IMR-90 (cell line): ENCODE data around the gene CFAP157. TPM values are rescaled to one million over a fixed set of nuclear protein-coding genes. Genes with fewer than 3 reads are reported as not detected.

Experiments used
- ATAC-seq: fragments of 200-7000 bp; cut with Tn5 transposase; 2 replicates; pipeline ENCODE4 v1.9.1; 2020; ENCODE audit warnings: low read depth, mild to moderate bottlenecking, moderate library complexity
- BruUV-seq: library from RNA; stranded (reverse); fragments of 400-500 nt; replicated peaks from 2 replicates; lab custom pipeline; 2021; lab: Mats Ljungman, UMichigan
- CTCF ChIA-PET: fragments of 300-600 bp; formaldehyde crosslinking; extraction: SDS; loops from one replicate; lab custom pipeline; 2021; ENCODE audit warnings: antibody characterized with exemption; lab: Yijun Ruan, JAX
- POLR2A ChIA-PET: fragments of 300-600 bp; sonication (Branson Sonifier 250); formaldehyde crosslinking; loops from one replicate; lab custom pipeline; 2022; ENCODE audit warnings: antibody characterized with exemption; ENCODE audit not compliant: unreplicated experiment; lab: Charles Lee
- DNase-seq: peaks from one replicate; pipeline ENCODE4 v3.0.0; 2013
- H2AFZ ChIP-seq: replicated peaks from 2 replicates; pipeline ENCODE3; 2013; ENCODE audit warnings: low read length, mild to moderate bottlenecking; ENCODE audit not compliant: poor library complexity
- H2AK5ac ChIP-seq: 2 replicates; pipeline ENCODE4 v1.6.1; 2013; ENCODE audit warnings: low read depth, low read length, inconsistent platforms
- H2AK9ac ChIP-seq: replicated peaks from 2 replicates; pipeline ENCODE3; 2013; ENCODE audit warnings: mild to moderate bottlenecking, low read depth, low read length, moderate library complexity; ENCODE audit not compliant: poor library complexity
- H2BK120ac ChIP-seq: 2 replicates; pipeline ENCODE4 v1.6.1; 2013; ENCODE audit warnings: low read depth, low read length, inconsistent platforms
- H2BK15ac ChIP-seq: 3 replicates; pipeline ENCODE4 v1.6.1; 2013; ENCODE audit warnings: low read depth, low read length, inconsistent platforms
- H2BK20ac ChIP-seq: 2 replicates; pipeline ENCODE4 v1.6.1; 2013; ENCODE audit warnings: low read depth, mild to moderate bottlenecking, inconsistent platforms, low read length, moderate library complexity
- H2BK5ac ChIP-seq: 2 replicates; pipeline ENCODE4 v1.6.1; 2013; ENCODE audit warnings: mild to moderate bottlenecking, low read depth, low read length, inconsistent platforms; ENCODE audit not compliant: poor library complexity, severe bottlenecking
- H3K14ac ChIP-seq: replicated peaks from 2 replicates; pipeline ENCODE4 v1.6.1; 2013; ENCODE audit warnings: low read depth, low read length, inconsistent platforms
- H3K18ac ChIP-seq: 2 replicates; pipeline ENCODE4 v1.6.1; 2013; ENCODE audit warnings: low read depth, low read length, control low read depth
- H3K23ac ChIP-seq: 2 replicates; pipeline ENCODE4 v1.6.1; 2013; ENCODE audit warnings: low read depth, low read length, inconsistent platforms
- H3K27ac ChIP-seq: 2 replicates; pipeline ENCODE4 v1.5.1; 2013; ENCODE audit warnings: mild to moderate bottlenecking, control low read depth, low read length; ENCODE audit not compliant: insufficient read depth
- H3K27me3 ChIP-seq: 2 replicates; pipeline ENCODE4 v1.6.1; 2013; ENCODE audit warnings: low read length; ENCODE audit not compliant: control insufficient read depth, insufficient read depth
- H3K36me3 ChIP-seq: 2 replicates; pipeline ENCODE4 v1.6.1; 2013; ENCODE audit warnings: low read length, mixed read lengths; ENCODE audit not compliant: control insufficient read depth, insufficient read depth
- H3K4ac ChIP-seq: 2 replicates; pipeline ENCODE4 v1.6.1; 2013; ENCODE audit warnings: low read depth, low read length, inconsistent platforms
- H3K4me1 ChIP-seq: 2 replicates; pipeline ENCODE4 v1.6.1; 2013; ENCODE audit warnings: low read length, mixed read lengths; ENCODE audit not compliant: control insufficient read depth, insufficient read depth
- H3K4me2 ChIP-seq: 2 replicates; pipeline ENCODE4 v1.6.1; 2013; ENCODE audit warnings: low read depth, mild to moderate bottlenecking, control low read depth, low read length, moderate library complexity
- H3K4me3 ChIP-seq: 2 replicates; pipeline ENCODE4 v1.5.1; 2013; ENCODE audit warnings: low read depth, mild to moderate bottlenecking, control low read depth, low read length, moderate library complexity; ENCODE audit not compliant: insufficient read depth
- H3K56ac ChIP-seq: 2 replicates; pipeline ENCODE4 v1.6.1; 2013; ENCODE audit warnings: low read length, inconsistent platforms; ENCODE audit not compliant: insufficient read depth; ENCODE audit errors: extremely low read depth
- H3K79me1 ChIP-seq, 2 experiments: 2 replicates each; pipeline ENCODE4 v1.6.1; 2013; ENCODE audit warnings: low read length in 2 of 2, inconsistent platforms in 1 of 2, low read depth in 1 of 2
- H3K9ac ChIP-seq: 2 replicates; pipeline ENCODE4 v1.6.1; 2013; ENCODE audit warnings: low read depth, low read length, control low read depth
- H3K9me1 ChIP-seq: 2 replicates; pipeline ENCODE4 v1.6.1; 2013; ENCODE audit warnings: low read length, inconsistent platforms; ENCODE audit not compliant: insufficient read depth
- H3K9me3 ChIP-seq: 2 replicates; pipeline ENCODE4 v1.6.1; 2013; ENCODE audit warnings: low read length; ENCODE audit not compliant: control insufficient read depth, insufficient read depth
- H4K20me1 ChIP-seq: 2 replicates; pipeline ENCODE4 v1.6.1; 2013; ENCODE audit warnings: low read length, inconsistent platforms; ENCODE audit not compliant: insufficient read depth
- H4K5ac ChIP-seq: 2 replicates; pipeline ENCODE4 v1.6.1; 2013; ENCODE audit warnings: mild to moderate bottlenecking, low read depth, low read length, control low read depth
- H4K8ac ChIP-seq, 2 experiments: 2 replicates each; pipeline ENCODE4 v1.6.1; 2013; ENCODE audit warnings: low read depth in 2 of 2, low read length in 2 of 2, control low read depth in 1 of 2, inconsistent platforms in 1 of 2
- H4K91ac ChIP-seq: 2 replicates; pipeline ENCODE4 v1.6.1; 2013; ENCODE audit warnings: low read depth, low read length, inconsistent platforms; ENCODE audit not compliant: insufficient read depth
- CEBPB ChIP-seq: IDR thresholded peaks from 2 replicates; pipeline ENCODE4 v1.6.1; 2012; ENCODE audit warnings: low read depth, low read length, improper control_type of control experiment
- MXI1 ChIP-seq: IDR thresholded peaks from 2 replicates; pipeline ENCODE4 v1.6.1; 2012; ENCODE audit warnings: low read depth, mild to moderate bottlenecking, low read length, moderate library complexity, borderline replicate concordance
- WGBS, 2 experiments: methylation state at CpG; one replicate each; pipeline versions ENCODE4 v1.1.5 to v1.1.7; 2013; ENCODE audit warnings: missing lambda C conversion rate in 2 of 2; ENCODE audit not compliant: insufficient read length in 1 of 2; ENCODE audit errors: extremely low coverage in 2 of 2; 5-methylcytosine and 5-hydroxymethylcytosine counted together
- dilution Hi-C: fragments of 300-500 bp; cut with HindIII; formaldehyde crosslinking; loops from one replicate; pipeline ENCODE4 v1.14.3; 2018; ENCODE audit warnings: low sequenced_read_pairs; ENCODE audit not compliant: unreplicated experiment
- in situ Hi-C: fragments of 300-500 bp; cut with MboI; formaldehyde crosslinking; loops from 3 replicates; pipeline ENCODE4 v1.14.3; 2019; ENCODE audit warnings: low sequenced_read_pairs, inconsistent platforms, mixed read lengths
- intact Hi-C: fragments of 100-400 bp; cut with micrococcal nuclease; formaldehyde crosslinking; loops from 2 replicates; pipeline ENCODE4 v1.10.0; 2022
- polyA plus RNA-seq, 3 experiments: library from polyadenylated mRNA; depleted of rRNA; stranded (reverse); fragments of >200 nt; gene quantifications; 2 replicates each; pipeline ENCODE4 v1.2.3, GENCODE V29; 2012; ENCODE audit warnings: low replicate concordance in 1 of 3
- total RNA-seq: library from RNA; depleted of rRNA; stranded (reverse); fragments of >200 nt; gene quantifications from 2 replicates; pipeline ENCODE4 v1.2.3, GENCODE V29; 2012

The CFAP157 gene
- total and polyA plus RNA-seq, 2 of the 4 experiments (the other 2 are of a cell fraction): not detected

- Histone ChIP-seq H3K79me1 (no peaks in the 10 kb centered on the region; a peak in 1 of 4 replicates), H3K4me3 (no peak overlapping the region), H3K27me3 (no peaks in the 10 kb centered on the region), H4K8ac (no peak overlapping the region), H3K9me1 (0 out of 2 replicates have a peak, but pooled peaks cover 11% of the 10 kb centered on the region), H4K5ac (no peak overlapping the region), H3K14ac (no peak overlapping the region), H3K4ac (no peak overlapping the region), H2BK120ac (no peak overlapping the region), H2AK9ac (no peak overlapping the region), H3K9me3 (no peaks in the 10 kb centered on the region), H2AFZ (no peak overlapping the region), H3K27ac (no peak overlapping the region), H4K20me1 (no peaks in the 10 kb centered on the region; the same call in 1 of the 2 replicates), H3K23ac (no peak overlapping the region), H3K9ac (no peak overlapping the region), H2BK20ac (no peak overlapping the region), H4K91ac (no peak overlapping the region), H3K56ac (no peak overlapping the region), H2BK15ac (no peak overlapping the region), H3K4me1 (no peaks in the 10 kb centered on the region), H2BK5ac (no peak overlapping the region), H2AK5ac (no peak overlapping the region), H3K4me2 (no peak overlapping the region), H3K36me3 (peaks cover 24% of the 10 kb centered on the region), H3K18ac (no peak overlapping the region)
- no TSS peak for BruUV-seq
- intact Hi-C loops: no loop called here
- in situ Hi-C loops: no loop called here
- no peak for DNase-seq
- TF ChIP-seq CEBPB (no peak), MXI1 (no peak)
- dilution Hi-C loops: no loop called here
- no CpG with 5 or more reads among the region's 5 CpGs for WGBS, 2 experiments
- no peak for ATAC-seq
- ChIA-PET CTCF (no interaction called here), POLR2A (no interaction called here)
Observed at GRCh38 chr9:127658428-127658827, 48.4 kb upstream of the CFAP157 start.
